Hepatocyte (in vitro differentiated cells): ENCODE data around the gene ARMC7.

Experiments used
- CTCF ChIP-seq: fragments of 200-600 bp; sonication (generic); IDR thresholded peaks from 2 replicates; pipeline ENCODE4 v1.5.1; 2016; ENCODE audit warnings: antibody characterized with exemption, mild to moderate bottlenecking; ENCODE audit not compliant: poor library complexity
- EZH2 ChIP-seq: fragments of 200-600 bp; sonication (generic); IDR thresholded peaks from 2 replicates; pipeline ENCODE4 v1.6.1; 2016; ENCODE audit warnings: antibody characterized with exemption, mild to moderate bottlenecking, borderline replicate concordance

GRCh38 chr17:75061618-75062017 is 48.2 kb upstream of the ARMC7 start:
- TF ChIP-seq EZH2 (no peak), CTCF (no peak)
